ENCODE measurements around the gene TMPRSS7. TPM values are rescaled to one million over a fixed set of nuclear protein-coding genes. Genes with fewer than 3 reads are reported as not detected.

Gene TMPRSS7
- total RNA-seq, 1 experiment from 2014 or later = not detected

DNA sequence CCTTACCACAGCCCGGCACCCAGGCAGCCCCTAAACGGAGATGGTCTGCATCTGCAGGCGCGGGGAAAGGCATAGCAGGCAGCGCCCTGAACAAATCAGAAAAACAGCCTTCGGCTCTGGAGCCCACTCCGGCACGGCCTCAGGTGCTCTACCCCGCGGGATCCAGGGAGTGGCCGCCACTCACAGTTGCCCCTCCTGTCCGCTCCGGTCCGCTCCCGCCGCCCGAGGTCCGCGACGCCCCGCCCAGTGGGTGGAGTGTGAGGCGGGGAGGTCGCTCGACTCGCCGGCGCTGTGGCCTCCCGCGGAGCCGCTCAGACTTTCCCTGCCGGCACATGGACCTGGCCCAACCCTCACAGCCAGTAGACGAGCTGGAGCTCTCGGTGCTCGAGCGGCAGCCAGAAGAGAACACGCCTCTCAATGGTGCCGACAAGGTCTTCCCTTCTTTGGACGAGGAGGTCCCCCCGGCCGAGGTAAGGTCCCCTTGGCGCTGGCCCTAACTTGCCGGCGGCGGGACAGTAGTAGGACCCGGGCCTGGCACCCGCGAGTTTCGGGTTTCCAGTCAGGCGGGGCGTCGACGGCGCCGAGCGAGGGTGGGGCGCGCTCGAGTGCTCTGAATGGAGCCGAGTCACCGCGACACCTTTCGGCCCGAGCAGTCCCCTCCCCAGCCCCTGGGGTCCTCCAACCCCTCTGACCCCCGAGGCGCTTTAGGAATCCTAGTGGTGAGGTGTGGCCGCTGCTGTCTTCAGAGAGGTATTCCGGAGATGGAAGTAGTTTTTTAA, 51.7 kb downstream of the TMPRSS7 start, which contains the start of gene C3orf52:
Gene C3orf52, plus strand, starts transcription at position 314 of the 779 bp plus-strand sequence. Its CDS starts 19 bp downstream, at position 333.
- ATAC-seq (peak; percentile 89), DNase-seq (ENCODE audit: low spot score) (peak; percentile 95)
- Mint-ChIP-seq H3K27ac (peak within 1 kb of the TSS; percentile 96), H3K4me1 (peaks cover 54% of the 10 kb centered on the region), H3K9me3 (no peaks in the 10 kb centered on the region), H3K4me3 (peak within 1 kb of the TSS; percentile 95), H3K27me3 (ENCODE audit: low read depth) (peaks cover 20% of the 10 kb centered on the region), H3K36me3 (no peaks in the 10 kb centered on the region)
- ChIA-PET POLR2A (no interaction called here), CTCF (interaction anchor here (0.7 to 2.8 kb wide), 4 partner anchors 25 to 97 kb away, joined by 3 to 13 read pairs (median 4); no protein-coding TSS in a partner anchor)
- TF ChIP-seq ZNF263 (CRISPR knock-in tag; IDR thresholded peaks at IDR 0.05; ENCODE audit: low read depth) = peak; percentile 47; the same call in 1 of the 2 replicates
- no peak for TF ChIP-seq CDX4 (CRISPR knock-in tag; IDR thresholded peaks at IDR 0.05; ENCODE audit: borderline replicate concordance)
- TF ChIP-seq CBFB (CRISPR knock-in tag; IDR thresholded peaks at IDR 0.05; ENCODE audit: low read depth) = 0 out of 2 replicates have a peak, but pooled peaks have one; percentile 74
- peak; percentile 47 for TF ChIP-seq FOXK1 (CRISPR knock-in tag; IDR thresholded peaks at IDR 0.05)
- peak; percentile 40; the same call in 1 of the 2 replicates for TF ChIP-seq TEAD1 (CRISPR knock-in tag; IDR thresholded peaks at IDR 0.05)
- peak; percentile 87 for TF ChIP-seq SP1 (CRISPR knock-in tag; conservative IDR thresholded peaks at IDR 0.05)
- 0 out of 2 replicates have a peak, but pooled peaks have one; percentile 25 for TF ChIP-seq SMAD3 (CRISPR knock-in tag; IDR thresholded peaks at IDR 0.05; ENCODE audit: borderline replicate concordance)
- peak; percentile 79 for TF ChIP-seq ZNF121 (CRISPR knock-in tag; IDR thresholded peaks at IDR 0.05)
- TF ChIP-seq ATF6 (CRISPR knock-in tag; IDR thresholded peaks at IDR 0.05) = peak; percentile 79; the same call in 1 of the 2 replicates
- peak; percentile 83 for TF ChIP-seq FOXP1 (CRISPR knock-in tag; IDR thresholded peaks at IDR 0.05; ENCODE audit: borderline replicate concordance)
- TF ChIP-seq ESRRA (CRISPR knock-in tag; IDR thresholded peaks at IDR 0.05; ENCODE audit: borderline replicate concordance) = peak; percentile 78; the same call in 1 of the 2 replicates
- TF ChIP-seq RORB (CRISPR knock-in tag; IDR thresholded peaks at IDR 0.05) = no peak
- 0 out of 2 replicates have a peak, but pooled peaks have one; percentile 60 for TF ChIP-seq MYBL2 (CRISPR knock-in tag; IDR thresholded peaks at IDR 0.05)
- TF ChIP-seq ZNF317 (CRISPR knock-in tag; IDR thresholded peaks at IDR 0.05; ENCODE audit: borderline replicate concordance, low read depth) = 0 out of 2 replicates have a peak, but pooled peaks have one; percentile 24
- TF ChIP-seq ETV6 (CRISPR knock-in tag; IDR thresholded peaks at IDR 0.05) = peak; percentile 84
- TF ChIP-seq, protein P1, sequence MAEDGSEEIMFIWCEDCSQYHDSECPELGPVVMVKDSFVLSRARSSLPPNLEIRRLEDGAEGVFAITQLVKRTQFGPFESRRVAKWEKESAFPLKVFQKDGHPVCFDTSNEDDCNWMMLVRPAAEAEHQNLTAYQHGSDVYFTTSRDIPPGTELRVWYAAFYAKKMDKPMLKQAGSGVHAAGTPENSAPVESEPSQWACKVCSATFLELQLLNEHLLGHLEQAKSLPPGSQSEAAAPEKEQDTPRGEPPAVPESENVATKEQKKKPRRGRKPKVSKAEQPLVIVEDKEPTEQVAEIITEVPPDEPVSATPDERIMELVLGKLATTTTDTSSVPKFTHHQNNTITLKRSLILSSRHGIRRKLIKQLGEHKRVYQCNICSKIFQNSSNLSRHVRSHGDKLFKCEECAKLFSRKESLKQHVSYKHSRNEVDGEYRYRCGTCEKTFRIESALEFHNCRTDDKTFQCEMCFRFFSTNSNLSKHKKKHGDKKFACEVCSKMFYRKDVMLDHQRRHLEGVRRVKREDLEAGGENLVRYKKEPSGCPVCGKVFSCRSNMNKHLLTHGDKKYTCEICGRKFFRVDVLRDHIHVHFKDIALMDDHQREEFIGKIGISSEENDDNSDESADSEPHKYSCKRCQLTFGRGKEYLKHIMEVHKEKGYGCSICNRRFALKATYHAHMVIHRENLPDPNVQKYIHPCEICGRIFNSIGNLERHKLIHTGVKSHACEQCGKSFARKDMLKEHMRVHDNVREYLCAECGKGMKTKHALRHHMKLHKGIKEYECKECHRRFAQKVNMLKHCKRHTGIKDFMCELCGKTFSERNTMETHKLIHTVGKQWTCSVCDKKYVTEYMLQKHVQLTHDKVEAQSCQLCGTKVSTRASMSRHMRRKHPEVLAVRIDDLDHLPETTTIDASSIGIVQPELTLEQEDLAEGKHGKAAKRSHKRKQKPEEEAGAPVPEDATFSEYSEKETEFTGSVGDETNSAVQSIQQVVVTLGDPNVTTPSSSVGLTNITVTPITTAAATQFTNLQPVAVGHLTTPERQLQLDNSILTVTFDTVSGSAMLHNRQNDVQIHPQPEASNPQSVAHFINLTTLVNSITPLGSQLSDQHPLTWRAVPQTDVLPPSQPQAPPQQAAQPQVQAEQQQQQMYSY (CRISPR knock-in tag; IDR thresholded peaks at IDR 0.05) = no peak
- peak; percentile 95 for TF ChIP-seq E2F5 (CRISPR knock-in tag; IDR thresholded peaks at IDR 0.05)
- TF ChIP-seq, protein P2, sequence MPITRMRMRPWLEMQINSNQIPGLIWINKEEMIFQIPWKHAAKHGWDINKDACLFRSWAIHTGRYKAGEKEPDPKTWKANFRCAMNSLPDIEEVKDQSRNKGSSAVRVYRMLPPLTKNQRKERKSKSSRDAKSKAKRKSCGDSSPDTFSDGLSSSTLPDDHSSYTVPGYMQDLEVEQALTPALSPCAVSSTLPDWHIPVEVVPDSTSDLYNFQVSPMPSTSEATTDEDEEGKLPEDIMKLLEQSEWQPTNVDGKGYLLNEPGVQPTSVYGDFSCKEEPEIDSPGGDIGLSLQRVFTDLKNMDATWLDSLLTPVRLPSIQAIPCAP (CRISPR knock-in tag; IDR thresholded peaks at IDR 0.05) = no peak
- no peak for TF ChIP-seq IRF2 (CRISPR knock-in tag; IDR thresholded peaks at IDR 0.05; ENCODE audit: borderline replicate concordance, low read depth)
- TF ChIP-seq, protein P3, sequence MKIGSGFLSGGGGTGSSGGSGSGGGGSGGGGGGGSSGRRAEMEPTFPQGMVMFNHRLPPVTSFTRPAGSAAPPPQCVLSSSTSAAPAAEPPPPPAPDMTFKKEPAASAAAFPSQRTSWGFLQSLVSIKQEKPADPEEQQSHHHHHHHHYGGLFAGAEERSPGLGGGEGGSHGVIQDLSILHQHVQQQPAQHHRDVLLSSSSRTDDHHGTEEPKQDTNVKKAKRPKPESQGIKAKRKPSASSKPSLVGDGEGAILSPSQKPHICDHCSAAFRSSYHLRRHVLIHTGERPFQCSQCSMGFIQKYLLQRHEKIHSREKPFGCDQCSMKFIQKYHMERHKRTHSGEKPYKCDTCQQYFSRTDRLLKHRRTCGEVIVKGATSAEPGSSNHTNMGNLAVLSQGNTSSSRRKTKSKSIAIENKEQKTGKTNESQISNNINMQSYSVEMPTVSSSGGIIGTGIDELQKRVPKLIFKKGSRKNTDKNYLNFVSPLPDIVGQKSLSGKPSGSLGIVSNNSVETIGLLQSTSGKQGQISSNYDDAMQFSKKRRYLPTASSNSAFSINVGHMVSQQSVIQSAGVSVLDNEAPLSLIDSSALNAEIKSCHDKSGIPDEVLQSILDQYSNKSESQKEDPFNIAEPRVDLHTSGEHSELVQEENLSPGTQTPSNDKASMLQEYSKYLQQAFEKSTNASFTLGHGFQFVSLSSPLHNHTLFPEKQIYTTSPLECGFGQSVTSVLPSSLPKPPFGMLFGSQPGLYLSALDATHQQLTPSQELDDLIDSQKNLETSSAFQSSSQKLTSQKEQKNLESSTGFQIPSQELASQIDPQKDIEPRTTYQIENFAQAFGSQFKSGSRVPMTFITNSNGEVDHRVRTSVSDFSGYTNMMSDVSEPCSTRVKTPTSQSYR (CRISPR knock-in tag; IDR thresholded peaks at IDR 0.05) = 0 out of 2 replicates have a peak, but pooled peaks have one; percentile 21
- no peak; the same call in 1 of the 2 replicates for TF ChIP-seq CREB1 (CRISPR knock-in tag; IDR thresholded peaks at IDR 0.05)
- peak; percentile 53; the same call in 1 of the 2 replicates for TF ChIP-seq USF1 (CRISPR knock-in tag; IDR thresholded peaks at IDR 0.05)
- TF ChIP-seq, protein P4, sequence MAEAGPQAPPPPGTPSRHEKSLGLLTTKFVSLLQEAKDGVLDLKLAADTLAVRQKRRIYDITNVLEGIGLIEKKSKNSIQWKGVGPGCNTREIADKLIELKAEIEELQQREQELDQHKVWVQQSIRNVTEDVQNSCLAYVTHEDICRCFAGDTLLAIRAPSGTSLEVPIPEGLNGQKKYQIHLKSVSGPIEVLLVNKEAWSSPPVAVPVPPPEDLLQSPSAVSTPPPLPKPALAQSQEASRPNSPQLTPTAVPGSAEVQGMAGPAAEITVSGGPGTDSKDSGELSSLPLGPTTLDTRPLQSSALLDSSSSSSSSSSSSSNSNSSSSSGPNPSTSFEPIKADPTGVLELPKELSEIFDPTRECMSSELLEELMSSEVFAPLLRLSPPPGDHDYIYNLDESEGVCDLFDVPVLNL (CRISPR knock-in tag; IDR thresholded peaks at IDR 0.05; ENCODE audit: borderline replicate concordance, low read depth) = no peak
